ENCODE measurements around the gene BICRA.

Gene BICRA

GRCh38 chr19:47601180-47601904 lies 7.6 kb upstream of the BICRA start:
- peak overlapping the region; percentile 60 for H3K4me3 ChIP-seq (ENCODE audit: insufficient read depth, low read depth, low read length)
- no peak overlapping the region for H3K27ac ChIP-seq (ENCODE audit: insufficient read depth, low read depth, low read length, poor library complexity, severe bottlenecking)
- peaks cover 9% of the 10 kb centered on the region for H3K4me1 ChIP-seq (ENCODE audit: control insufficient read depth, insufficient read depth, low read length)
- no peaks in the 10 kb centered on the region for H3K36me3 ChIP-seq (ENCODE audit: control insufficient read depth, insufficient read depth, low read length)
- no peaks in the 10 kb centered on the region for H3K27me3 ChIP-seq (ENCODE audit: control insufficient read depth, insufficient read depth, low read length, poor library complexity, severe bottlenecking)
- 88 to 91% methylated on average over 17 of the region's 17 CpGs for WGBS, 2 experiments
- no peaks in the 10 kb centered on the region for H3K9me3 ChIP-seq (ENCODE audit: control insufficient read depth, low read length)

- Histone ChIP-seq H3K27me3 (ENCODE audit: control insufficient read depth, insufficient read depth, low read length, poor library complexity, severe bottlenecking) (no peaks in the 10 kb centered on the region), H3K36me3 (ENCODE audit: control insufficient read depth, insufficient read depth, low read length) (no peaks in the 10 kb centered on the region), H3K4me3 (ENCODE audit: insufficient read depth, low read depth, low read length) (no peak overlapping the region), H3K27ac (ENCODE audit: insufficient read depth, low read depth, low read length, poor library complexity, severe bottlenecking) (no peak overlapping the region), H3K9me3 (ENCODE audit: control insufficient read depth, low read length) (no peaks in the 10 kb centered on the region), H3K4me1 (ENCODE audit: control insufficient read depth, insufficient read depth, low read length) (peaks cover 4% of the 10 kb centered on the region)
- 83 to 84% methylated on average over 13 of the region's 13 CpGs for WGBS, 2 experiments
Observed at GRCh38 chr19:47603706-47604565, 5.0 kb upstream of the BICRA start.

GRCh38 chr19:47607564-47608073 lies 1.3 kb upstream of the BICRA start:
- 45 to 46% methylated on average over 21 of the region's 21 CpGs for WGBS, 2 experiments
- H3K27me3 ChIP-seq (ENCODE audit: control insufficient read depth, insufficient read depth, low read length, poor library complexity, severe bottlenecking) = no peaks in the 10 kb centered on the region
- H3K36me3 ChIP-seq (ENCODE audit: control insufficient read depth, insufficient read depth, low read length) = no peaks in the 10 kb centered on the region
- peak overlapping the region; percentile 84 for H3K27ac ChIP-seq (ENCODE audit: insufficient read depth, low read depth, low read length, poor library complexity, severe bottlenecking)
- H3K9me3 ChIP-seq (ENCODE audit: control insufficient read depth, low read length) = no peaks in the 10 kb centered on the region
- peak overlapping the region; percentile 96 for H3K4me3 ChIP-seq (ENCODE audit: insufficient read depth, low read depth, low read length)
- peaks cover 8% of the 10 kb centered on the region for H3K4me1 ChIP-seq (ENCODE audit: control insufficient read depth, insufficient read depth, low read length)

- 0% methylated on average over 90 to 92 of the region's 94 CpGs for WGBS, 2 experiments
- peak overlapping the region; percentile 96 for H3K4me3 ChIP-seq (ENCODE audit: insufficient read depth, low read depth, low read length)
- peaks cover 12% of the 10 kb centered on the region for H3K4me1 ChIP-seq (ENCODE audit: control insufficient read depth, insufficient read depth, low read length)
Observed at GRCh38 chr19:47608074-47608918, 638 bp upstream of the BICRA start.

GRCh38 chr19:47609906-47610894 lies 1.3 kb downstream of the BICRA start:
- 1% methylated on average over 50 of the region's 50 CpGs for WGBS, 2 experiments
- no peaks in the 10 kb centered on the region for H3K27me3 ChIP-seq (ENCODE audit: control insufficient read depth, insufficient read depth, low read length, poor library complexity, severe bottlenecking)

More at GRCh38 chr19:47608074-47608918, 638 bp upstream of the BICRA start:
- Histone ChIP-seq H3K9me3 (ENCODE audit: control insufficient read depth, low read length) (no peaks in the 10 kb centered on the region), H3K27ac (ENCODE audit: insufficient read depth, low read depth, low read length, poor library complexity, severe bottlenecking) (peak overlapping the region; percentile 84), H3K27me3 (ENCODE audit: control insufficient read depth, insufficient read depth, low read length, poor library complexity, severe bottlenecking) (no peaks in the 10 kb centered on the region), H3K36me3 (ENCODE audit: control insufficient read depth, insufficient read depth, low read length) (no peaks in the 10 kb centered on the region)

GRCh38 chr19:47610902-47611301 lies 2.0 kb downstream of the BICRA start:
- H3K36me3 ChIP-seq (ENCODE audit: control insufficient read depth, insufficient read depth, low read length) = no peaks in the 10 kb centered on the region
- WGBS, 2 experiments = 90 to 92% methylated on average over 7 of the region's 7 CpGs
- peaks cover 19% of the 10 kb centered on the region for H3K4me1 ChIP-seq (ENCODE audit: control insufficient read depth, insufficient read depth, low read length)
- peak overlapping the region; percentile 86 for H3K4me3 ChIP-seq (ENCODE audit: insufficient read depth, low read depth, low read length)
- H3K9me3 ChIP-seq (ENCODE audit: control insufficient read depth, low read length) = no peaks in the 10 kb centered on the region
- H3K27ac ChIP-seq (ENCODE audit: insufficient read depth, low read depth, low read length, poor library complexity, severe bottlenecking) = no peak overlapping the region
- no peaks in the 10 kb centered on the region for H3K27me3 ChIP-seq (ENCODE audit: control insufficient read depth, insufficient read depth, low read length, poor library complexity, severe bottlenecking)

More at GRCh38 chr19:47609906-47610894, 1.3 kb downstream of the BICRA start:
- no peaks in the 10 kb centered on the region for H3K9me3 ChIP-seq (ENCODE audit: control insufficient read depth, low read length)
- H3K36me3 ChIP-seq (ENCODE audit: control insufficient read depth, insufficient read depth, low read length) = no peaks in the 10 kb centered on the region
- peak overlapping the region; percentile 69 for H3K27ac ChIP-seq (ENCODE audit: insufficient read depth, low read depth, low read length, poor library complexity, severe bottlenecking)
- H3K4me1 ChIP-seq (ENCODE audit: control insufficient read depth, insufficient read depth, low read length) = peaks cover 19% of the 10 kb centered on the region
- peak overlapping the region; percentile 86 for H3K4me3 ChIP-seq (ENCODE audit: insufficient read depth, low read depth, low read length)

- no peaks in the 10 kb centered on the region for H3K27me3 ChIP-seq (ENCODE audit: control insufficient read depth, insufficient read depth, low read length, poor library complexity, severe bottlenecking)
- no peak overlapping the region for H3K4me3 ChIP-seq (ENCODE audit: insufficient read depth, low read depth, low read length)
- H3K27ac ChIP-seq (ENCODE audit: insufficient read depth, low read depth, low read length, poor library complexity, severe bottlenecking) = peak overlapping the region; percentile 59
- H3K9me3 ChIP-seq (ENCODE audit: control insufficient read depth, low read length) = no peaks in the 10 kb centered on the region
- no peaks in the 10 kb centered on the region for H3K36me3 ChIP-seq (ENCODE audit: control insufficient read depth, insufficient read depth, low read length)
- WGBS, 2 experiments = 26 to 29% methylated on average over 14 of the region's 14 CpGs
- peaks cover 26% of the 10 kb centered on the region for H3K4me1 ChIP-seq (ENCODE audit: control insufficient read depth, insufficient read depth, low read length)
Observed at GRCh38 chr19:47613165-47614020, 4.5 kb downstream of the BICRA start.

GRCh38 chr19:47614021-47614295 lies 5.0 kb downstream of the BICRA start:
- no peak overlapping the region for H3K4me3 ChIP-seq (ENCODE audit: insufficient read depth, low read depth, low read length)
- no peaks in the 10 kb centered on the region for H3K9me3 ChIP-seq (ENCODE audit: control insufficient read depth, low read length)
- H3K4me1 ChIP-seq (ENCODE audit: control insufficient read depth, insufficient read depth, low read length) = peaks cover 29% of the 10 kb centered on the region
- 10 to 13% methylated on average over 3 of the region's 3 CpGs for WGBS, 2 experiments
- H3K27ac ChIP-seq (ENCODE audit: insufficient read depth, low read depth, low read length, poor library complexity, severe bottlenecking) = no peak overlapping the region
- no peaks in the 10 kb centered on the region for H3K36me3 ChIP-seq (ENCODE audit: control insufficient read depth, insufficient read depth, low read length)
- no peaks in the 10 kb centered on the region for H3K27me3 ChIP-seq (ENCODE audit: control insufficient read depth, insufficient read depth, low read length, poor library complexity, severe bottlenecking)
